ENCODE measurements around the gene MYO5B.

DNA sequence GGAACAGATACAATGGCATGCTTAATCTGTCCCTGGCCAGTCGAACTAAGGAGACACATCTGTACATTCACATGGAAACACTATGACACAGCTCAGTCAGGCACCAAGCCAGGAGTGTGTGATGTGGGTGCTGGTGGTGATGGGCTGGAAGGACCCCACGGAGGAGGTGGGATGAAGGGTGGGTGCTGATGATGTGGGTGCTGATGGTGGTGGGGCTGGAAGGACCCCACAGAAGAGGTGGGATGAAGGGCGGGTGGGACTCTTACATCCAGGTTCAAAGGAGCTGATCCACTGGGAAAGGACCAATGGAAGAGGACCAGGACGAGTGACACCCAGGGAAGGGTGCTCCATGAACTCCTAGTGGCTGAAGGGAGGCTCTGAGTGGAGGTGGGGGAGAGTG lies 346.8 kb downstream of the MYO5B start:
- TF ChIP-seq CTCF (optimal IDR thresholded peaks at IDR 0.05 in 1 of 3, IDR thresholded peaks at IDR 0.05 in 1 of 3, conservative IDR thresholded peaks at IDR 0.05 in 1 of 3; ENCODE audit: extremely low read depth in 1 of 3, insufficient read depth in 2 of 3, low read length in 3 of 3) = no peak
- no peak for TF ChIP-seq EZH2 (IDR thresholded peaks at IDR 0.05; ENCODE audit: low read length)

Measured in keratinocyte (primary cell).